ENCODE measurements around the gene JMY.

DNA sequence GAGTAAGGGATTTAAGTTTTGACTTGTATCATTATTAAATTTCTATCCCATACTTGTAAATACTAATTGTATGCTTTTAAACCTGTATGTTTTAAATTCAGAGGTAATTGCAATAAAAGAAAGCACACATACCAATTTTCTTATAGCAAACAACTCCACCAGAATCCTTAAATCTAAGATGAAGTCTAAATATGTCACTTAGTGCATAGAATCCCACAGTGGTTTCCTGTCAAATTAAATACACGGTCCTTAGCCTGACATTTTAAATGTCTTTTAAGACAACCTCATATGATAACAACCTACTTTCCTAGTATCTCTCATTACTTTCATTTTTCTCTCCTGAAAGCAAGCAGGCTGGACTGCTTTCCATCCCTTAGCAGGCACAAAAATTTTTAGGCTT, 52.0 kb downstream of the JMY start:
- no peak for TF ChIP-seq CTCF (conservative IDR thresholded peaks at IDR 0.05; ENCODE audit: low read length)
- no peak for TF ChIP-seq EZH2phosphoT487 (IDR thresholded peaks at IDR 0.05; ENCODE audit: borderline replicate concordance)

Measured in Loucy (cell line).